Liver (tissue), 3 donors: ENCODE results near the gene PLSCR3.

ENCODE experiments used
- ATF3 ChIP-seq: IDR thresholded peaks from 2 replicates; pipeline ENCODE4 v1.6.1; 2016; ENCODE audit warnings: antibody characterized with exemption
- CTCF ChIP-seq: fragments of 150-350 bp; IDR thresholded peaks from 2 replicates; pipeline ENCODE4 v1.5.1; 2017; ENCODE audit warnings: improper control_type of control experiment, low read depth, low read length; ENCODE audit not compliant: missing input control
- EGR1 ChIP-seq, 2 donors: IDR thresholded peaks; 2 replicates each; pipeline ENCODE4 v1.6.1; 2016 to 2018; ENCODE audit warnings: antibody characterized with exemption in 2 of 2, low read depth in 2 of 2
- FOXA1 ChIP-seq: IDR thresholded peaks from 2 replicates; pipeline ENCODE4 v1.6.1; 2016; ENCODE audit warnings: antibody characterized with exemption
- FOXA2 ChIP-seq: IDR thresholded peaks from 2 replicates; pipeline ENCODE4 v1.6.1; 2016; ENCODE audit warnings: antibody characterized with exemption
- GABPA ChIP-seq, 2 donors: IDR thresholded peaks in 1 of 2; conservative IDR thresholded peaks in 1 of 2; 2 replicates each; pipeline ENCODE4 v1.6.1; 2016; ENCODE audit warnings: antibody characterized with exemption in 2 of 2, mild to moderate bottlenecking in 1 of 2, moderate library complexity in 1 of 2
- HNF4G ChIP-seq: IDR thresholded peaks from 2 replicates; pipeline ENCODE4 v1.6.1; 2016; ENCODE audit warnings: antibody characterized with exemption
- MAX ChIP-seq: IDR thresholded peaks from 2 replicates; pipeline ENCODE4 v1.6.1; 2016; ENCODE audit warnings: antibody characterized with exemption
- RAD21 ChIP-seq, 2 donors: IDR thresholded peaks; 2 replicates each; pipeline ENCODE4 v1.6.1; 2016; ENCODE audit warnings: antibody characterized with exemption in 2 of 2, mild to moderate bottlenecking in 2 of 2
- REST ChIP-seq: IDR thresholded peaks from 2 replicates; pipeline ENCODE4 v1.6.1; 2016; ENCODE audit warnings: antibody characterized with exemption, mild to moderate bottlenecking
- SP1 ChIP-seq: IDR thresholded peaks from 2 replicates; pipeline ENCODE4 v1.6.1; 2018; ENCODE audit warnings: antibody characterized with exemption, mild to moderate bottlenecking
- TAF1 ChIP-seq: conservative IDR thresholded peaks from 2 replicates; pipeline ENCODE4 v1.6.1; 2016; ENCODE audit warnings: antibody characterized with exemption, mild to moderate bottlenecking
- YY1 ChIP-seq: IDR thresholded peaks from 2 replicates; pipeline ENCODE4 v1.6.1; 2016; ENCODE audit warnings: antibody characterized with exemption, mild to moderate bottlenecking
- ZBTB33 ChIP-seq: IDR thresholded peaks from 2 replicates; pipeline ENCODE4 v1.6.1; 2016; ENCODE audit warnings: antibody characterized with exemption
- donor health status: healthy.
- donor health status: healthy.

- TF ChIP-seq CTCF: no peak
- TF ChIP-seq ZBTB33: no peak
- TF ChIP-seq MAX: no peak
- no peak for TF ChIP-seq FOXA1
- no peak for TF ChIP-seq YY1
- TF ChIP-seq FOXA2: no peak
- TF ChIP-seq RAD21 (IDR thresholded peaks at IDR 0.05): no peak
- no peak for TF ChIP-seq TAF1
- no peak for TF ChIP-seq SP1
- TF ChIP-seq REST: no peak
- no peak for TF ChIP-seq EGR1 (IDR thresholded peaks at IDR 0.05; ENCODE audit: low read depth in 2 of 2)
- TF ChIP-seq GABPA (IDR thresholded peaks at IDR 0.05 in 1 of 2, conservative IDR thresholded peaks at IDR 0.05 in 1 of 2): no peak
- no peak for TF ChIP-seq ATF3
- no peak for TF ChIP-seq HNF4G
These were observed 21.5 kb upstream of the PLSCR3 start for GRCh38 chr17:7415784-7416183.
